Caco-2 (cell line): ENCODE measurements around the gene BROX. TPM values are rescaled to one million over a fixed set of nuclear protein-coding genes. Genes with fewer than 3 reads are reported as not detected.

Experiments
- BruUV-seq: library from RNA; stranded (reverse); fragments of 400-500 nt; replicated peaks from 2 replicates; lab custom pipeline; 2021; lab: Mats Ljungman, UMichigan
- CTCF ChIA-PET: fragments of 300-600 bp; sonication (Branson Sonifier 250); formaldehyde crosslinking; loops from one replicate; lab custom pipeline; 2022; ENCODE audit warnings: antibody characterized with exemption; lab: Charles Lee
- POLR2A ChIA-PET: fragments of 300-600 bp; sonication (Branson Sonifier 250); formaldehyde crosslinking; loops from one replicate; lab custom pipeline; 2022; ENCODE audit warnings: antibody characterized with exemption; lab: Charles Lee
- DNase-seq, 2 experiments: peaks; one replicate each; pipeline versions ENCODE4 v3.0.0 to v3.0.0-alpha.2; 2020 to 2022
- H3K27me3 ChIP-seq: replicated peaks from 2 replicates; pipeline ENCODE4 v1.6.0; 2011; ENCODE audit warnings: low read length; ENCODE audit not compliant: control insufficient read depth, insufficient read depth
- H3K36me3 ChIP-seq: 2 replicates; pipeline ENCODE4 v1.5.1; 2011; ENCODE audit warnings: low read length; ENCODE audit not compliant: control insufficient read depth, insufficient read depth
- H3K4me1 ChIP-seq: fragments of 250-450 bp; sonication (Bioruptor Pico); 2 replicates; pipeline ENCODE4 v1.5.1; 2020; ENCODE audit warnings: mild to moderate bottlenecking
- H3K4me3 ChIP-seq: 2 replicates; pipeline ENCODE4 v1.5.1; 2011; ENCODE audit warnings: low read depth, mild to moderate bottlenecking, control low read depth, low read length
- H3K9me3 ChIP-seq: fragments of 250-450 bp; sonication (Bioruptor Pico); 2 replicates; pipeline ENCODE4 v1.5.1; 2020; ENCODE audit warnings: mild to moderate bottlenecking, moderate library complexity
- H3K27ac Mint-ChIP-seq: one replicate; pipeline ENCODE4 v1.8.0; 2022; ENCODE audit warnings: mixed read lengths; ENCODE audit not compliant: unreplicated experiment
- H3K27me3 Mint-ChIP-seq: one replicate; pipeline ENCODE4 v1.8.0; 2022; ENCODE audit warnings: mixed read lengths; ENCODE audit not compliant: insufficient read depth, unreplicated experiment
- H3K36me3 Mint-ChIP-seq: one replicate; pipeline ENCODE4 v1.8.0; 2022; ENCODE audit warnings: mild to moderate bottlenecking, mixed read lengths; ENCODE audit not compliant: insufficient read depth, unreplicated experiment
- H3K4me1 Mint-ChIP-seq: one replicate; pipeline ENCODE4 v1.8.0; 2022; ENCODE audit warnings: low read depth, mixed read lengths; ENCODE audit not compliant: unreplicated experiment
- H3K4me3 Mint-ChIP-seq: one replicate; pipeline ENCODE4 v1.8.0; 2022; ENCODE audit warnings: mild to moderate bottlenecking, moderate library complexity, mixed read lengths; ENCODE audit not compliant: unreplicated experiment
- H3K9me3 Mint-ChIP-seq: one replicate; pipeline ENCODE4 v1.8.0; 2022; ENCODE audit warnings: mixed read lengths; ENCODE audit not compliant: unreplicated experiment
- intact Hi-C: fragments of 100-400 bp; cut with micrococcal nuclease; formaldehyde crosslinking; loops from one replicate; pipeline ENCODE4 v1.10.0; 2022; ENCODE audit not compliant: unreplicated experiment
- total RNA-seq: library from RNA; stranded (reverse); gene quantifications from 2 replicates; pipeline ENCODE4 v1.2.3, GENCODE V29; 2022
- TF ChIP-seq, protein P1 (sequence below), 2 experiments: fragments of 200-600 bp in 1 of 2; IDR thresholded peaks; 1 replicate in 1 of 2; 2 replicates in 1 of 2; pipeline versions ENCODE4 v1.5.1 to v1.8.0; 2011 to 2022; ENCODE audit warnings: antibody characterized with exemption in 1 of 2, control low read depth in 1 of 2, inconsistent platforms in 1 of 2, low read depth in 1 of 2, low read length in 1 of 2, mild to moderate bottlenecking in 1 of 2, moderate library complexity in 1 of 2; ENCODE audit not compliant: insufficient read depth in 1 of 2, severe bottlenecking in 1 of 2, unreplicated experiment in 1 of 2

The BROX gene
- total RNA-seq, 1 experiment from 2014 or later, result 31.9 TPM

- Mint-ChIP-seq H3K27ac (no peak overlapping the region), H3K27me3 (no peaks in the 10 kb centered on the region), H3K36me3 (peaks cover 55% of the 10 kb centered on the region), H3K9me3 (no peaks in the 10 kb centered on the region), H3K4me1 (no peaks in the 10 kb centered on the region), H3K4me3 (no peak overlapping the region)
- no peaks in the 10 kb centered on the region for H3K36me3 ChIP-seq
- H3K9me3 ChIP-seq, result no peaks in the 10 kb centered on the region
- BruUV-seq, result no TSS peak
- no peaks in the 10 kb centered on the region for H3K4me1 ChIP-seq
- no peaks in the 10 kb centered on the region for H3K27me3 ChIP-seq
- no peak overlapping the region for H3K4me3 ChIP-seq
- ChIA-PET CTCF (no interaction called here), POLR2A (no interaction called here)
- no peak for DNase-seq
- TF ChIP-seq, protein P1, sequence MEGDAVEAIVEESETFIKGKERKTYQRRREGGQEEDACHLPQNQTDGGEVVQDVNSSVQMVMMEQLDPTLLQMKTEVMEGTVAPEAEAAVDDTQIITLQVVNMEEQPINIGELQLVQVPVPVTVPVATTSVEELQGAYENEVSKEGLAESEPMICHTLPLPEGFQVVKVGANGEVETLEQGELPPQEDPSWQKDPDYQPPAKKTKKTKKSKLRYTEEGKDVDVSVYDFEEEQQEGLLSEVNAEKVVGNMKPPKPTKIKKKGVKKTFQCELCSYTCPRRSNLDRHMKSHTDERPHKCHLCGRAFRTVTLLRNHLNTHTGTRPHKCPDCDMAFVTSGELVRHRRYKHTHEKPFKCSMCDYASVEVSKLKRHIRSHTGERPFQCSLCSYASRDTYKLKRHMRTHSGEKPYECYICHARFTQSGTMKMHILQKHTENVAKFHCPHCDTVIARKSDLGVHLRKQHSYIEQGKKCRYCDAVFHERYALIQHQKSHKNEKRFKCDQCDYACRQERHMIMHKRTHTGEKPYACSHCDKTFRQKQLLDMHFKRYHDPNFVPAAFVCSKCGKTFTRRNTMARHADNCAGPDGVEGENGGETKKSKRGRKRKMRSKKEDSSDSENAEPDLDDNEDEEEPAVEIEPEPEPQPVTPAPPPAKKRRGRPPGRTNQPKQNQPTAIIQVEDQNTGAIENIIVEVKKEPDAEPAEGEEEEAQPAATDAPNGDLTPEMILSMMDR (IDR thresholded peaks at IDR 0.05; ENCODE audit: insufficient read depth in 1 of 2, low read depth in 1 of 2, low read length in 1 of 2, severe bottlenecking in 1 of 2, unreplicated experiment in 1 of 2), result no peak
- intact Hi-C loops, result no loop called here
These were observed 16.4 kb downstream of the BROX start for GRCh38 chr1:222728746-222729145.

DNA sequence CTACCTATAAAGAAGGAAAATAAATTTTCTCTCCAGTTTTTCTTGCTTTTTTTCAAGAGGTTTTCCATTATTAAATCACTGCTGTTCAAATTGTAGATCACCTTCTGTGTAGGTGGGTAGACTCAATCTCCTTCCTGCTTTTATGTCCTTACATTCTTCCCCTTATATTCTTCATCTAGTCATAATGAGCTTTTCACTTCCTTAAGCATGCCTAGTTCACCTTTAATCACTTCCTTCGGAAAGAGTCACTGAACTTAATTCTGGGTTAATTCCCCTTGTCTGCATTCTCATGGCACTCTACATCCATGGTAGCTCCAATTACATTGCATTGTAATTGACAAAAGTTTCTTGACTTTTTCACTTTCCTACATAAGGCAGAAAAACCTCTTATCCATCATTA, 18.5 kb downstream of the BROX start:
- BruUV-seq, result no TSS peak
- Histone ChIP-seq H3K9me3 (no peaks in the 10 kb centered on the region), H3K4me1 (no peaks in the 10 kb centered on the region), H3K36me3 (no peaks in the 10 kb centered on the region), H3K27me3 (no peaks in the 10 kb centered on the region), H3K4me3 (no peak overlapping the region)
- POLR2A ChIA-PET, result no interaction called here
- no peak for DNase-seq
- Mint-ChIP-seq H3K36me3 (peaks cover 49% of the 10 kb centered on the region), H3K4me1 (no peaks in the 10 kb centered on the region), H3K27me3 (no peaks in the 10 kb centered on the region), H3K27ac (no peak overlapping the region), H3K4me3 (no peak overlapping the region), H3K9me3 (no peaks in the 10 kb centered on the region)
- intact Hi-C loops, result no loop called here
- TF ChIP-seq, protein P1 (IDR thresholded peaks at IDR 0.05; ENCODE audit: insufficient read depth in 1 of 2, low read depth in 1 of 2, low read length in 1 of 2, severe bottlenecking in 1 of 2, unreplicated experiment in 1 of 2), result no peak
- CTCF ChIA-PET, result no interaction called here

GRCh38 chr1:222732216-222733159, 20.1 kb downstream of the BROX start:
- POLR2A ChIA-PET, result no interaction called here
- no TSS peak for BruUV-seq
- DNase-seq, result no peak
- H3K36me3 ChIP-seq, result no peaks in the 10 kb centered on the region
- no peak overlapping the region for H3K4me3 ChIP-seq
- H3K27ac Mint-ChIP-seq, result no peak overlapping the region
- CTCF ChIA-PET, result no interaction called here
- TF ChIP-seq, protein P1 (IDR thresholded peaks at IDR 0.05; ENCODE audit: insufficient read depth in 1 of 2, low read depth in 1 of 2, low read length in 1 of 2, severe bottlenecking in 1 of 2, unreplicated experiment in 1 of 2), result no peak
- H3K4me1 Mint-ChIP-seq, result no peaks in the 10 kb centered on the region
- H3K27me3 Mint-ChIP-seq, result no peaks in the 10 kb centered on the region
- no peak overlapping the region for H3K4me3 Mint-ChIP-seq
- H3K9me3 ChIP-seq, result no peaks in the 10 kb centered on the region
- no peaks in the 10 kb centered on the region; the same call in 1 of the 2 replicates for H3K4me1 ChIP-seq
- H3K27me3 ChIP-seq, result no peaks in the 10 kb centered on the region
- no peaks in the 10 kb centered on the region for H3K9me3 Mint-ChIP-seq
- H3K36me3 Mint-ChIP-seq, result peaks cover 46% of the 10 kb centered on the region
- intact Hi-C loops, result no loop called here
